Astrocyte of the cerebellum (primary cell): ENCODE results near the gene C1QTNF8.

Source experiments
- DNase-seq: peaks from one replicate; pipeline ENCODE4 v3.0.0-alpha.2; 2011; ENCODE audit warnings: low read depth
- H3K4me3 ChIP-seq: 2 replicates; pipeline ENCODE4 v1.5.1; 2011; ENCODE audit warnings: mild to moderate bottlenecking, low read depth, low read length, moderate library complexity
- CTCF ChIP-seq: IDR thresholded peaks from 2 replicates; pipeline ENCODE4 v1.5.1; 2012; ENCODE audit warnings: low read length, low read depth, moderate library complexity, mild to moderate bottlenecking; ENCODE audit errors: missing control alignments
- in situ Hi-C: cut with HindIII; loops from 2 replicates; pipeline ENCODE4 v1.10.0; 2017; ENCODE audit warnings: low sequenced_read_pairs

The C1QTNF8 gene

GRCh38 chr16:1096169-1097082 lies at the start of gene C1QTNF8:
C1QTNF8 (minus strand) TSS chr16:1096244; CDS start chr16:1094922, 1,322 bp downstream.
- no peak within 1 kb of the TSS for H3K4me3 ChIP-seq
- in situ Hi-C loops = no loop called here
- no peak for DNase-seq
- no peak for TF ChIP-seq CTCF

GRCh38 chr16:1145383-1146100 lies 49.5 kb upstream of the C1QTNF8 start:
- TF ChIP-seq CTCF = no peak
- no peak for DNase-seq
- in situ Hi-C loops = loop anchor here (25.0 kb wide), 1 partner anchor 142 kb away; no protein-coding TSS in a partner anchor
- no peak overlapping the region for H3K4me3 ChIP-seq

- in situ Hi-C loops = loop anchor here (25.0 kb wide), 1 partner anchor 143 kb away; no protein-coding TSS in a partner anchor
- no peak for DNase-seq
- H3K4me3 ChIP-seq = no peak overlapping the region
- TF ChIP-seq CTCF = no peak
These were observed 48.7 kb upstream of the C1QTNF8 start for GRCh38 chr16:1144476-1145382.

- no peak for TF ChIP-seq CTCF
- no peak for DNase-seq
- no peak overlapping the region for H3K4me3 ChIP-seq
- in situ Hi-C loops = loop anchor here (25.0 kb wide), 1 partner anchor 143 kb away; no protein-coding TSS in a partner anchor
These were observed 47.9 kb upstream of the C1QTNF8 start for GRCh38 chr16:1143761-1144450.

- no peak overlapping the region for H3K4me3 ChIP-seq
- in situ Hi-C loops = loop anchor here (25.0 kb wide), 1 partner anchor 144 kb away; no protein-coding TSS in a partner anchor
These were observed 46.9 kb upstream of the C1QTNF8 start for GRCh38 chr16:1142911-1143310.

More at GRCh38 chr16:1142911-1143310, 46.9 kb upstream of the C1QTNF8 start:
- DNase-seq = no peak
- no peak for TF ChIP-seq CTCF
